WTC11 (cell line): ENCODE data around the gene NT5C1A.

Experiments used
- ATF6 ChIP-seq: sonication (generic); formaldehyde crosslinking; IDR thresholded peaks from 2 replicates; pipeline ENCODE4 v1.8.1; 2023; ENCODE audit warnings: mild to moderate bottlenecking, missing genetic modification reagents
- E2F5 ChIP-seq: sonication (generic); formaldehyde crosslinking; IDR thresholded peaks from 2 replicates; pipeline ENCODE4 v1.8.1; 2022; ENCODE audit warnings: mild to moderate bottlenecking, moderate library complexity, missing genetic modification reagents
- IRF2 ChIP-seq: sonication (generic); formaldehyde crosslinking; IDR thresholded peaks from 2 replicates; pipeline ENCODE4 v1.8.0; 2022; ENCODE audit warnings: low read depth, missing genetic modification reagents, borderline replicate concordance
- NFYB ChIP-seq: sonication (generic); formaldehyde crosslinking; conservative IDR thresholded peaks from 2 replicates; pipeline ENCODE4 v1.8.0; 2022; ENCODE audit warnings: low read depth, missing genetic modification reagents
- NR3C1 ChIP-seq: sonication (generic); formaldehyde crosslinking; conservative IDR thresholded peaks from 2 replicates; pipeline ENCODE4 v1.8.1; 2023; ENCODE audit warnings: low read depth, mild to moderate bottlenecking, missing genetic modification reagents
- TEAD4 ChIP-seq: sonication (generic); formaldehyde crosslinking; IDR thresholded peaks from 2 replicates; pipeline ENCODE4 v1.8.0; 2022; ENCODE audit warnings: mild to moderate bottlenecking, missing genetic modification reagents
- TP53 ChIP-seq: sonication (generic); formaldehyde crosslinking; IDR thresholded peaks from 2 replicates; pipeline ENCODE4 v1.8.1; 2023; ENCODE audit warnings: mild to moderate bottlenecking, missing genetic modification reagents
- TF ChIP-seq, protein P1 (sequence below): fragments of 200-600 bp; IDR thresholded peaks from 2 replicates; pipeline ENCODE4 v1.8.0; 2022; ENCODE audit warnings: antibody characterized with exemption
- TF ChIP-seq, protein P2 (sequence below): sonication (generic); formaldehyde crosslinking; IDR thresholded peaks from 2 replicates; pipeline ENCODE4 v1.8.1; 2023; ENCODE audit warnings: mild to moderate bottlenecking, missing genetic modification reagents

DNA sequence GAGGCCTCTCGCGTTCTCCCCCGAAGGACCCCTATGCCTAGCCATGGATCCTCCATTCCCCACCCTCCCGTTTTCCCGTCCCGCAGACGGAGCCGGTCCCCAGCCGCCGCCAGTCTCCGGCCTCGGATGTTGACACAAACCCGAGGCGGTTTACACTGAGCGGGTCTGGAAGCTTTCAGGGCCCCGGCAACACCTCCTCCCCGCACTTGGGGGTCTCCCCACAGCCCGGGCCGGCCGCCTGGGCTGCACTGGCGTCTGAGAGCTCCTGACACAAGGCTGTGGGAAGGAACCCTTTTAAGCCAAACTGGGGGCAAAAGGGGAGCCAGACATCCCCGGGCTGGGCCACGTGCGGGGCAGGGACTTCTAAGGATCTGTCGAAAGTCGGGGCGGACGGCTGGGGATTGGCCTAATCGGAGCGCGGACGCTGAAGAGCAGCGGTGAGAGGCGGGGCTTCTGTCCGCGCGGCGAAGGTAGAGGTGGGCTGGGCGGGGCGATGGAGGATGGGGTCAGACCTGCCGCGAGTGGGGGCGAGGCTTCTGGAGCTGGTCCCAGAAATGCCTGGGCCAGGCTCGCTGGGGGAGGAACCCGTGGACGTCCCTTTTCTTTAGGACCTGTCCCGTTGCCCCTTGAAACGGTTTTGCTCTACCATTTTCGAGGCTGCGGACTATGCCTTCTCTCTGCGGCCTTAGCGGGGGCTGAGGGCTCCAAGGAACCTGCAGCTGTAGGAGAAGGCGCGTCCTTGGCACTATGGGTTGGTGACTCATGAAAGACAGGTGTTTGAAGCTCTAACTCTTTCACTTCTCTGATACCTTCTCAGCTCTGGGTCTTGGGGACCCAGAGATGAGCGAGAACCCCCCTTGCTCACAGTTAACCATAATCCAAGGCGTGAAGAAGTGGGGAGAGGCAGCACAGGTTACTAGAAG lies 20.5 kb upstream of the NT5C1A start:
- TF ChIP-seq, protein P1, sequence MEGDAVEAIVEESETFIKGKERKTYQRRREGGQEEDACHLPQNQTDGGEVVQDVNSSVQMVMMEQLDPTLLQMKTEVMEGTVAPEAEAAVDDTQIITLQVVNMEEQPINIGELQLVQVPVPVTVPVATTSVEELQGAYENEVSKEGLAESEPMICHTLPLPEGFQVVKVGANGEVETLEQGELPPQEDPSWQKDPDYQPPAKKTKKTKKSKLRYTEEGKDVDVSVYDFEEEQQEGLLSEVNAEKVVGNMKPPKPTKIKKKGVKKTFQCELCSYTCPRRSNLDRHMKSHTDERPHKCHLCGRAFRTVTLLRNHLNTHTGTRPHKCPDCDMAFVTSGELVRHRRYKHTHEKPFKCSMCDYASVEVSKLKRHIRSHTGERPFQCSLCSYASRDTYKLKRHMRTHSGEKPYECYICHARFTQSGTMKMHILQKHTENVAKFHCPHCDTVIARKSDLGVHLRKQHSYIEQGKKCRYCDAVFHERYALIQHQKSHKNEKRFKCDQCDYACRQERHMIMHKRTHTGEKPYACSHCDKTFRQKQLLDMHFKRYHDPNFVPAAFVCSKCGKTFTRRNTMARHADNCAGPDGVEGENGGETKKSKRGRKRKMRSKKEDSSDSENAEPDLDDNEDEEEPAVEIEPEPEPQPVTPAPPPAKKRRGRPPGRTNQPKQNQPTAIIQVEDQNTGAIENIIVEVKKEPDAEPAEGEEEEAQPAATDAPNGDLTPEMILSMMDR = no peak
- TF ChIP-seq E2F5 (CRISPR knock-in tag) (peak; percentile 78; the same call in 1 of the 2 replicates), IRF2 (CRISPR knock-in tag) (no peak), TEAD4 (CRISPR knock-in tag) (no peak), TP53 (CRISPR knock-in tag) (peak; percentile 91), NR3C1 (CRISPR knock-in tag) (no peak), ATF6 (no peak), NFYB (CRISPR knock-in tag) (peak; percentile 41; the same call in 1 of the 2 replicates)
- TF ChIP-seq, protein P2, sequence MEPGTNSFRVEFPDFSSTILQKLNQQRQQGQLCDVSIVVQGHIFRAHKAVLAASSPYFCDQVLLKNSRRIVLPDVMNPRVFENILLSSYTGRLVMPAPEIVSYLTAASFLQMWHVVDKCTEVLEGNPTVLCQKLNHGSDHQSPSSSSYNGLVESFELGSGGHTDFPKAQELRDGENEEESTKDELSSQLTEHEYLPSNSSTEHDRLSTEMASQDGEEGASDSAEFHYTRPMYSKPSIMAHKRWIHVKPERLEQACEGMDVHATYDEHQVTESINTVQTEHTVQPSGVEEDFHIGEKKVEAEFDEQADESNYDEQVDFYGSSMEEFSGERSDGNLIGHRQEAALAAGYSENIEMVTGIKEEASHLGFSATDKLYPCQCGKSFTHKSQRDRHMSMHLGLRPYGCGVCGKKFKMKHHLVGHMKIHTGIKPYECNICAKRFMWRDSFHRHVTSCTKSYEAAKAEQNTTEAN = no peak
